GM10266 (cell line): ENCODE measurements around the gene ATF3.

Source experiments
- DNase-seq: peaks from one replicate; pipeline ENCODE4 v3.0.0; 2012; ENCODE audit errors: extremely low spot score
- CTCF ChIP-seq: IDR thresholded peaks from 2 replicates; pipeline ENCODE4 v1.5.1; 2012; ENCODE audit warnings: mild to moderate bottlenecking, low read depth; ENCODE audit not compliant: control insufficient read depth, insufficient read depth; ENCODE audit errors: missing control alignments

The ATF3 gene

GRCh38 chr1:212566522-212567479, 41.8 kb upstream of the ATF3 start:
- DNase-seq, result peak; percentile 86
- no peak for TF ChIP-seq CTCF

GRCh38 chr1:212567638-212568037, 40.9 kb upstream of the ATF3 start:
- DNase-seq, result no peak
- TF ChIP-seq CTCF, result no peak

- no peak for TF ChIP-seq CTCF
- DNase-seq, result no peak
Measured at GRCh38 chr1:212568978-212569537, 39.5 kb upstream of the ATF3 start.

GRCh38 chr1:212574732-212575131, 33.8 kb upstream of the ATF3 start:
- DNase-seq, result no peak
- TF ChIP-seq CTCF, result no peak

GRCh38 chr1:212575333-212575732, 33.2 kb upstream of the ATF3 start:
- DNase-seq, result no peak
- no peak for TF ChIP-seq CTCF

- DNase-seq, result no peak
- TF ChIP-seq CTCF, result no peak
Measured at GRCh38 chr1:212578041-212578440, 30.5 kb upstream of the ATF3 start.

- DNase-seq, result no peak
- TF ChIP-seq CTCF, result no peak
Measured at GRCh38 chr1:212581034-212581433, 27.5 kb upstream of the ATF3 start.
